ENCODE measurements around the gene HASPIN. TPM values are rescaled to one million over a fixed set of nuclear protein-coding genes. Genes with fewer than 3 reads are reported as not detected.

Gene HASPIN
- polyA plus RNA-seq, 3 donors: 0.05 TPM; not detected in 2

DNA sequence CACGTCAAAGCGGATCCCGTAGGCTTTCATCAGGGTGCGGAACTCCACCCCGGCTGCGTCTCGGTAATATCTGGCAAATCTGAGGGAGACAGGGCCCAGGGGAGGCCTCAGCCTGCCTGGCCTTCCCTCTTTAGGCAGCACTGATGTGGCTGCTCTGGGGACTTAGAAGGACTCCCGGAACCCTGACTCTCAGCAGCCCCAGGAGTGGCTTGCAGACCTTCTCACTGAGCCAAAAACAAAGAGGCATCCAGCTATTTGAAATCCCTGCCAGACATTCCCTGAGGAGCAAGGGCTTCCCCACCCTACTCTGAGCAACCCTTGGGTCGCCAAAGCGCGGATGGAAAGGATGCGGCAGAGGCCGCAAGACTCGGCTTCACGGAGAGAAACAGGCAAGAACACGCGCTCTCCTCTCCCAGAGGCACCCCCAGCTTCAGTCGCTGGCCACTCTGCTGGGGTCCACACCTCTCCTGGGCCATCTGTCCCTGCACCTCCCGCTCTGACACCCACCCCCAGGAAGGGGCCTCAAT, 35.6 kb upstream of the HASPIN start:
- Mint-ChIP-seq H3K27me3 (ENCODE audit: low read depth in 3 of 3) (peaks cover 6 to 13% (median 13%) of the 10 kb centered on the region in 3 donors), H3K9me3 (peaks cover 0 to 3% (median 0%) of the 10 kb centered on the region in 7 donors), H3K4me1 (peaks cover 4% of the 10 kb centered on the region), H3K27ac (peak overlapping the region in 2 of 7 donors; percentile 10 to 60), H3K36me3 (peaks cover 0 to 1% of the 10 kb centered on the region in 2 donors), H3K4me3 (no peak overlapping the region)
- H3K9ac ChIP-seq (ENCODE audit: insufficient read depth, low read length, poor library complexity, severe bottlenecking): no peak overlapping the region
- no peak for DNase-seq
- TF ChIP-seq, protein P1, sequence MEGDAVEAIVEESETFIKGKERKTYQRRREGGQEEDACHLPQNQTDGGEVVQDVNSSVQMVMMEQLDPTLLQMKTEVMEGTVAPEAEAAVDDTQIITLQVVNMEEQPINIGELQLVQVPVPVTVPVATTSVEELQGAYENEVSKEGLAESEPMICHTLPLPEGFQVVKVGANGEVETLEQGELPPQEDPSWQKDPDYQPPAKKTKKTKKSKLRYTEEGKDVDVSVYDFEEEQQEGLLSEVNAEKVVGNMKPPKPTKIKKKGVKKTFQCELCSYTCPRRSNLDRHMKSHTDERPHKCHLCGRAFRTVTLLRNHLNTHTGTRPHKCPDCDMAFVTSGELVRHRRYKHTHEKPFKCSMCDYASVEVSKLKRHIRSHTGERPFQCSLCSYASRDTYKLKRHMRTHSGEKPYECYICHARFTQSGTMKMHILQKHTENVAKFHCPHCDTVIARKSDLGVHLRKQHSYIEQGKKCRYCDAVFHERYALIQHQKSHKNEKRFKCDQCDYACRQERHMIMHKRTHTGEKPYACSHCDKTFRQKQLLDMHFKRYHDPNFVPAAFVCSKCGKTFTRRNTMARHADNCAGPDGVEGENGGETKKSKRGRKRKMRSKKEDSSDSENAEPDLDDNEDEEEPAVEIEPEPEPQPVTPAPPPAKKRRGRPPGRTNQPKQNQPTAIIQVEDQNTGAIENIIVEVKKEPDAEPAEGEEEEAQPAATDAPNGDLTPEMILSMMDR (IDR thresholded peaks at IDR 0.05): no peak
- no peaks in the 10 kb centered on the region for H3K27me3 ChIP-seq (ENCODE audit: control insufficient read depth in 2 of 2, insufficient read depth in 2 of 2, low read length in 2 of 2)
- H3K27ac ChIP-seq (ENCODE audit: low read depth in 1 of 2, low read length in 2 of 2): no peak overlapping the region
- H3K79me2 ChIP-seq (ENCODE audit: insufficient read depth, low read length): no peaks in the 10 kb centered on the region
- no peak overlapping the region for H2AFZ ChIP-seq (ENCODE audit: insufficient read depth, low read depth, low read length, poor library complexity, severe bottlenecking)
- no peak overlapping the region for H3K4me2 ChIP-seq (replicated peaks; ENCODE audit: extremely low read depth, low read length, poor library complexity, severe bottlenecking)
- H3K4me3 ChIP-seq (replicated peaks in 1 of 3; ENCODE audit: low read depth in 2 of 3, low read length in 3 of 3): no peak overlapping the region
- H4K20me1 ChIP-seq (ENCODE audit: insufficient read depth, low read length): no peaks in the 10 kb centered on the region
- 86% methylated on average over 19 of the region's 19 CpGs for WGBS (ENCODE audit: insufficient coverage)
- H3K4me1 ChIP-seq (ENCODE audit: control insufficient read depth in 1 of 2, insufficient read depth in 2 of 2, low read length in 2 of 2): no peaks in the 10 kb centered on the region
- no peaks in the 10 kb centered on the region for H3K9me3 ChIP-seq (replicated peaks in 1 of 2; ENCODE audit: control insufficient read depth in 1 of 2, insufficient read depth in 1 of 2, low read length in 2 of 2)
- no peaks in the 10 kb centered on the region for H3K36me3 ChIP-seq (replicated peaks in 1 of 2; ENCODE audit: control insufficient read depth in 1 of 2, insufficient read depth in 2 of 2, low read length in 2 of 2)
- intact Hi-C loops (cut with micrococcal nuclease): no loop called here

DNA sequence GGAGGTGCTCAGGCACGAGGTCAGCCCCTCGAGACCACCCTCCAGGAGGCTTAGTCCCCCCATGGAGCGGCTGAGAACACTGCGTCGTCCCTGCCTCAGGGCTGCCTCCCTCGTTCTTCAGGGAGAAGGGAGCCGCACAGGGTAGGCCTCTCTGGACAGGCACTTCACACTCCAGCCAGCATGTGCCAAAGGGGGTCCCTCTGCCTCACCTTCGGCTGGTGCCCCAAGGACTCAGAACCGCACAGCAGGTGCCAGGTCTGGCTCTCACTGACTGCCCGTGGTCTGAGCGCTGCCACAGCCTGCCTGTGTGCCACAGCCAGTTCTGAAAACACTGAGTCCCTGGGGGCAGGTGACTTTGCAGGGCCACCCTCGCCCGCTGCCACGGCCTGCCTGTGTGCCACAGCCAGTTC, 34.8 kb upstream of the HASPIN start:
- Histone ChIP-seq H4K20me1 (ENCODE audit: insufficient read depth, low read length) (no peaks in the 10 kb centered on the region), H3K4me3 (replicated peaks in 1 of 3; ENCODE audit: low read depth in 2 of 3, low read length in 3 of 3) (no peak overlapping the region), H3K27me3 (ENCODE audit: control insufficient read depth in 2 of 2, insufficient read depth in 2 of 2, low read length in 2 of 2) (no peaks in the 10 kb centered on the region), H3K9me3 (replicated peaks in 1 of 2; ENCODE audit: control insufficient read depth in 1 of 2, insufficient read depth in 1 of 2, low read length in 2 of 2) (no peaks in the 10 kb centered on the region), H3K4me2 (replicated peaks; ENCODE audit: extremely low read depth, low read length, poor library complexity, severe bottlenecking) (no peak overlapping the region), H2AFZ (ENCODE audit: insufficient read depth, low read depth, low read length, poor library complexity, severe bottlenecking) (no peak overlapping the region), H3K27ac (ENCODE audit: low read depth in 1 of 2, low read length in 2 of 2) (no peak overlapping the region), H3K36me3 (replicated peaks in 1 of 2; ENCODE audit: control insufficient read depth in 1 of 2, insufficient read depth in 2 of 2, low read length in 2 of 2) (no peaks in the 10 kb centered on the region), H3K79me2 (ENCODE audit: insufficient read depth, low read length) (no peaks in the 10 kb centered on the region), H3K4me1 (ENCODE audit: control insufficient read depth in 1 of 2, insufficient read depth in 2 of 2, low read length in 2 of 2) (no peaks in the 10 kb centered on the region), H3K9ac (ENCODE audit: insufficient read depth, low read length, poor library complexity, severe bottlenecking) (no peak overlapping the region)
- intact Hi-C loops (cut with micrococcal nuclease): no loop called here
- 92% methylated on average over 11 of the region's 14 CpGs for WGBS (ENCODE audit: insufficient coverage)
- H3K27me3 Mint-ChIP-seq (ENCODE audit: low read depth in 3 of 3): peaks cover 7 to 16% (median 15%) of the 10 kb centered on the region in 3 donors
- H3K4me3 Mint-ChIP-seq: no peak overlapping the region
- TF ChIP-seq, protein P1 (IDR thresholded peaks at IDR 0.05): no peak
- peaks cover 0 to 1% of the 10 kb centered on the region in 2 donors for H3K36me3 Mint-ChIP-seq
- H3K9me3 Mint-ChIP-seq: peaks cover 0 to 3% (median 0%) of the 10 kb centered on the region in 7 donors
- no peak for DNase-seq
- H3K4me1 Mint-ChIP-seq: peaks cover 2% of the 10 kb centered on the region
- H3K27ac Mint-ChIP-seq: no peak overlapping the region

All from CD14-positive monocyte (primary cell).